ENCODE measurements around the gene TNNI3K. TPM values are rescaled to one million over a fixed set of nuclear protein-coding genes. Genes with fewer than 3 reads are reported as not detected.

Gene TNNI3K
- total and polyA plus RNA-seq, 12 donors, result 11.7 to 162 (median 95.6) TPM

- no peak for TF ChIP-seq CTCF (IDR thresholded peaks at IDR 0.05)
- intact Hi-C loops (cut with DNase I), result no loop called here
- Histone ChIP-seq H3K27ac (no peak overlapping the region), H3K27me3 (no peaks in the 10 kb centered on the region), H3K9me3 (peaks cover 0 to 18% (median 0%) of the 10 kb centered on the region in 11 donors), H3K4me1 (peaks cover 0 to 5% (median 0%) of the 10 kb centered on the region in 9 donors), H3K36me3 (peaks cover 0 to 24% (median 0%) of the 10 kb centered on the region in 9 donors), H3K4me3 (no peak overlapping the region)
- DNase-seq (no peak), ATAC-seq (no peak)
- 85 to 95% methylated on average over 1 of the region's 1 CpG for WGBS, 2 donors
Observed at GRCh38 chr1:74403606-74404005, 168.4 kb downstream of the TNNI3K start.

DNA sequence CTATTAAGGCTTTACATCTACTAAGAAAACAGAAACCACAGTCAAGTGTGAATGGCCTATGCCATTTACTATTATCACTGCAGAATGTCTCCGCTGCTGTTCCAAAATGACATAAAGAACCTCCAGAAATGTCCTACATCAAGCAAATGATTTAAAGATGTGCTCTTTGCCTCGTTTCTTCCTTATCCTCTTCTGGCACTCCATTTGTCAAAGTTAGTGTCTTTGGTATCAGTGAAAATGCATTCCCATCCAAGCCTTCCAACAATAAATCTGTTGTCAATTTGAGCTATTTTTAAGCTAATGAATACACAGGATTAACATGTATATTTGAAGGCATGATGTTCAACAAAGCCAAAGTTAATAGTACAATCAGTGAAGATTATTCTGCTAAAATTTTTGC lies 171.6 kb downstream of the TNNI3K start:
- Histone ChIP-seq H3K4me3 (no peak overlapping the region), H3K4me1 (peaks cover 0 to 5% (median 0%) of the 10 kb centered on the region in 9 donors), H3K27me3 (no peaks in the 10 kb centered on the region), H3K27ac (no peak overlapping the region), H3K9me3 (peaks cover 0 to 18% (median 0%) of the 10 kb centered on the region in 11 donors), H3K36me3 (peaks cover 0 to 23% (median 0%) of the 10 kb centered on the region in 9 donors)
- 25 to 50% methylated on average over 2 of the region's 2 CpGs for WGBS, 2 donors
- intact Hi-C loops (cut with DNase I), result no loop called here
- DNase-seq, result no peak
- no peak for TF ChIP-seq CTCF (IDR thresholded peaks at IDR 0.05)
- no peak for ATAC-seq

GRCh38 chr1:74407902-74408301 lies 172.7 kb downstream of the TNNI3K start:
- H3K27me3 ChIP-seq, result no peaks in the 10 kb centered on the region
- H3K9me3 ChIP-seq, result peaks cover 0 to 13% (median 0%) of the 10 kb centered on the region in 11 donors
- peaks cover 0 to 5% (median 0%) of the 10 kb centered on the region in 9 donors for H3K4me1 ChIP-seq
- ATAC-seq, result peak in 1 of 8 donors; percentile 16
- no peak for TF ChIP-seq CTCF (IDR thresholded peaks at IDR 0.05)
- 85 to 89% methylated on average over 3 of the region's 3 CpGs for WGBS, 2 donors
- DNase-seq, result no peak
- H3K27ac ChIP-seq, result no peak overlapping the region
- H3K4me3 ChIP-seq, result no peak overlapping the region
- intact Hi-C loops (cut with DNase I), result no loop called here
- H3K36me3 ChIP-seq, result peaks cover 0 to 13% (median 0%) of the 10 kb centered on the region in 9 donors

DNA sequence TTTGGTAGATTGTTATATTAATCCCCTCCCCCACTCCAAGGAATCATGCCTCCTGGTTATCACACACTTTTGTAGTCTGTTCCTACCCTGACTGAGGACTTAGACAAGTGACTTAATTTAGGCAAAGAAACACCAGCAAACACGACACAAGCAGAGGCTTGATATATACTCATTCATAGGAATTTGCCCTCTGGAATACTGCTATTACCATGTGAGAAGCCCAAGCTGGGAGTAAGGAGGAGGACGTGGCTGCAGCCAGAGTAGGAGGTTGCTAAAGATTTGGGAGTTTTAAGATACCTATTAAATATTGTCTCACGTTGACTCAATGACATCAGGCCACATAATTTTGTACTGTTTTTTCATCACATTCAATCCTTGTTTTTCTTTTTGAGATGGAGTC lies 177.1 kb downstream of the TNNI3K start:
- Histone ChIP-seq H3K4me1 (peaks cover 0 to 15% (median 0%) of the 10 kb centered on the region in 9 donors), H3K4me3 (no peak overlapping the region), H3K9me3 (no peaks in the 10 kb centered on the region), H3K27me3 (no peaks in the 10 kb centered on the region), H3K27ac (no peak overlapping the region), H3K36me3 (peaks cover 0 to 8% (median 0%) of the 10 kb centered on the region in 9 donors)
- 42 to 52% methylated on average over 3 of the region's 3 CpGs for WGBS, 2 donors
- no peak for DNase-seq
- ATAC-seq, result no peak
- intact Hi-C loops (cut with DNase I), result no loop called here
- no peak for TF ChIP-seq CTCF (IDR thresholded peaks at IDR 0.05)

Data from heart right ventricle (tissue), 16 donors.